NCI-H1694 (cell line): ENCODE results near the gene GALNT17.
A peak's percentile ranks its signal among the peaks of the same experiment; 100 is the strongest.

Experiments
- DNase-seq: peaks from one replicate; lab custom pipeline; 2025; lab: John Stamatoyannopoulos, UW

The GALNT17 gene

GRCh38 chr7:71504697-71505441 is 372.9 kb downstream of the GALNT17 start:
- no peak for DNase-seq

- DNase-seq: no peak
Measured at GRCh38 chr7:71506822-71507221, 374.9 kb downstream of the GALNT17 start.

- no peak for DNase-seq
Measured at GRCh38 chr7:71507680-71508602, 376.0 kb downstream of the GALNT17 start.

GRCh38 chr7:71509381-71509780 is 377.4 kb downstream of the GALNT17 start:
- no peak for DNase-seq

- DNase-seq: peak; percentile 28
Measured at GRCh38 chr7:71511361-71511807, 379.4 kb downstream of the GALNT17 start.

GRCh38 chr7:71517940-71518699 is 386.2 kb downstream of the GALNT17 start:
- DNase-seq: no peak

GRCh38 chr7:71518880-71519279 is 386.9 kb downstream of the GALNT17 start:
- DNase-seq: no peak

- peak; percentile 84 for DNase-seq
Measured at GRCh38 chr7:71521506-71521905, 389.6 kb downstream of the GALNT17 start.

- no peak for DNase-seq
Measured at GRCh38 chr7:71526106-71526505, 394.2 kb downstream of the GALNT17 start.

- DNase-seq: no peak
Measured at GRCh38 chr7:71527213-71527612, 395.3 kb downstream of the GALNT17 start.

- DNase-seq: no peak
Measured at GRCh38 chr7:71535616-71536015, 403.7 kb downstream of the GALNT17 start.

GRCh38 chr7:71538210-71538609 is 406.3 kb downstream of the GALNT17 start:
- no peak for DNase-seq

GRCh38 chr7:71539615-71540014 is 407.7 kb downstream of the GALNT17 start:
- no peak for DNase-seq

GRCh38 chr7:71541707-71542353 is 409.9 kb downstream of the GALNT17 start:
- DNase-seq: no peak

GRCh38 chr7:71543396-71543795 is 411.5 kb downstream of the GALNT17 start:
- DNase-seq: no peak

GRCh38 chr7:71544816-71545215 is 412.9 kb downstream of the GALNT17 start:
- no peak for DNase-seq

- DNase-seq: no peak
Measured at GRCh38 chr7:71547426-71547825, 415.5 kb downstream of the GALNT17 start.

- no peak for DNase-seq
Measured at GRCh38 chr7:71548746-71549145, 416.8 kb downstream of the GALNT17 start.

- DNase-seq: no peak
Measured at GRCh38 chr7:71553306-71553705, 421.4 kb downstream of the GALNT17 start.

GRCh38 chr7:71555758-71556157 is 423.8 kb downstream of the GALNT17 start:
- DNase-seq: no peak

- DNase-seq: no peak
Measured at GRCh38 chr7:71558806-71559613, 427.1 kb downstream of the GALNT17 start.
